Mammary epithelial cell (primary cell): ENCODE measurements around the gene KRTAP5-1.

ENCODE experiments used
- CTCF ChIP-seq, 2 donors: IDR thresholded peaks in 1 of 2; conservative IDR thresholded peaks in 1 of 2; 2 replicates each; pipeline ENCODE4 v1.5.1; 2011 to 2012; ENCODE audit warnings: inconsistent platforms in 2 of 2, low read length in 2 of 2, mild to moderate bottlenecking in 2 of 2, control low read depth in 1 of 2, low read depth in 1 of 2; ENCODE audit not compliant: insufficient read depth in 1 of 2; ENCODE audit errors: extremely low read depth in 1 of 2
- EZH2 ChIP-seq: IDR thresholded peaks from 2 replicates; pipeline ENCODE4 v1.6.1; 2012; ENCODE audit warnings: low read length, inconsistent platforms, borderline replicate concordance

- TF ChIP-seq CTCF (conservative IDR thresholded peaks at IDR 0.05 in 1 of 2, IDR thresholded peaks at IDR 0.05 in 1 of 2; ENCODE audit: extremely low read depth in 1 of 2, insufficient read depth in 1 of 2, low read depth in 1 of 2, low read length in 2 of 2) (no peak), EZH2 (no peak)
These were observed 39.0 kb downstream of the KRTAP5-1 start for GRCh38 chr11:1546077-1546535.
